GM21526 (cell line): Measurements from ENCODE around the gene RAC3.
A peak's percentile ranks its signal among the peaks of the same experiment; 100 is the strongest.

Experiments
- ATAC-seq: cut with Tn5 transposase; IDR thresholded peaks from one replicate; pipeline ENCODE4 v1.9.1; 2021; ENCODE audit warnings: moderate library complexity; ENCODE audit not compliant: unreplicated experiment, low FRiP score

Gene RAC3

DNA sequence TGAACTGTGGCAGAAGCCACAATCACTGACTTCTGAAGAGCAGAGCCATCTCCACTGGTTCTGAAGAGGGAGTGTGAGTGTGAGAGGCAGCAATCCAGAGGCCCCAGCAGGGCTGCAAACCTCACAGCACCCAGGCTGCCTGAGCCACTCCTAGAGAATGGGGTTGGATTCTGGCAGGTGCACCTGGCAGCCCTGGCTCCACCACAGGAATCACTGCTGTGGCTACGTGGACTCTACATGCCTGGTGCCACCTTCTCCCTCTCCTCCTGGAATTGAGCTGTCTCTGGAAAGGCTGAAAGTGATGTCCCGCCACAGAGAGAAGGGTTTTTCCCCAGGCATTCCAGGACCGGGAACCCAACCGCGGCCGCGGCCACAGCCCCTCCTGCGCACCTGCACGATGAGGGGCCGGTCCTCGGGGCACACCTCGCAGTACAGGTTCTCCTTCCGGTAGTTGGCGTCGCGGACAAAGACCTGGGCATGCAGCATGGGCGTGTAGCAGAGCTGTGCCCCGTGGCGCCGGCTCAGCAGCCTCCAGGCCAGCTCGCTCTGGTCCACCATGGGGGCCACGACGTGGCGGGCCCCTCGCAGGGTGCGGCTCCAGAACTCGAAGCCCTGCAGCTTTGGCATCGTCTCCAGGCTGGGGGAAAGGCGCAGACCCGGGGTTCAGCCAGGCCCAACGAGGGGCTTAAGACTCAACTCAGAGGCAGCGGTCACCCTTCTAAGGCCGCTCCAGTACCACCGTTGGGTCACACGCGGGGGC lies 33.1 kb downstream of the RAC3 start:
- no peak for ATAC-seq

DNA sequence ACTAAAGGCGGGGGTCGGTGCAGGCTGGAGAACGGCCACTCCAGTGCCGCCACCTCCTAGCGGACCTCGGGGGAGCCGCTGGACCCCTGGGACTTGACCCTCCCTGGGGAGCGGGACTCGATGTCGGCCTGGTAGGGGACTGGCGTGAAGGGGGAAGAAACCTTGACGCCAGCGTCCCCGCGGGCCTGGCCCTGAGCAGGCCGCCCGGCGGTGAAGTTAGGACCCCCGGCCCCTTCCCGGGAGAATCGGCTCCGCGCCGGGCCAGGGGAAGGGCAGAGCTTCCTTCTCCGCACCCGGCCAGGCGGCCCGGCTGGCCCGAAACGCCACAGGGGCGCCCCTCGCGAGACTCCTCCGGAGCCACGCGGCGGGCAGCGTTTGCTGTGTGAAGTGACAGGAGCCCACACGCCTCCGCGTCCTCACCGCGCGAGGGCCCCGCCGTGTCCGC lies 33.7 kb downstream of the RAC3 start:
- no peak for ATAC-seq

DNA sequence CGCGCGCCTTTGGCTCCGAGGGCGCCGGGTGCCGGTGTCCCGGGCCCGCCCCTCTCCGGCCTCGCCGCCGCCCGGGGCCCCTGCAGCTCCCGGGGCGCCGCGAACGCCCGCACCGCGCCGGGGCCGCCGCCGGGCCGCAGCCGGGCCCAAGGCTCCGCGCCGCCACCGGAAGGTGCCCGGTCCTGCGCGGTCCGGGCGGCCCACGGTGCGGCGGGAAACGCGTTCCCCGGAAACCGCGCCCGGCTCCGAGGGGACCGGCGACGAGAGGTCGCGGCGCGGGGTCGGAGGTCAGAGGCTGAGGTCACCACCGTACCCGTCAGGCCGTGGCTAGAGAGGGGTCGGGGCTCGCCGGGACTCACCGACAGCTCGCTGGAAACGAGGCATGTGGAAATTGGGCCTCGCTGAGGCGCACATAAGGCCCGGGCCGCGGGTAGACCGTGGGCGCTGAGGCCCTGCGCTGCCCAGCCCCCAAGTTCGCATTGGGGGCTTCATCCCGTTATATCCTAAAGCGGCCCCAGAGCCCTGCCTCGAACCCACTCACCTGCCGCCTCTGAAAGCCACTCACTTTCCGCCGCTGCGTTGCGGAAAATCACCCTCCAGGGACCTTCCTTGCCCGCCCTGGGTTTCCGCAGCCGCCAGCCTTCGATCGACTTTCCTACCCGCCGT lies 34.3 kb downstream of the RAC3 start, which contains the start of gene DUS1L:
Gene DUS1L, minus strand, starts transcription at position 167 of the 666 bp plus-strand sequence. CDS start 745 bp downstream, outside the sequence.
- peak; percentile 58 for ATAC-seq

GRCh38 chr17:82070611-82071010 lies 39.1 kb downstream of the RAC3 start:
- no peak for ATAC-seq

DNA sequence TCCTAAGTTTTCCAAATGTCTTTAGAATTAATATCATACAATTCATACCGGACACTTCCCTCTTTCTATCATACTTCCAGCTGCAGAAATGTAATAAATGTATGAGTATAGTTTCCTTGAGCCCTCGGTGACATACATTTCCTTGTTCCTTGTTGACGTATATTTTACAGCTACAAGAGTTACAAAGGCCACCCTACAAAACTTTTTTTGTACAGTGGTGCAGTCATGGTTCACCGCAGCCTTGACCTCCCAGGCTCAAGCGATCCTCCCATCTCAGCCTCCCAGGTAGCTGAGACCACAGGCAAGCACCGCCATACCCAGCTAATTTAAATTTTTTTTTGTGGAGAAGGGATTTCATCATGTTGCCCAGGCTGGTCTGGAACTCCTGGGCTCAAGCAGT lies 41.3 kb downstream of the RAC3 start:
- no peak for ATAC-seq

DNA sequence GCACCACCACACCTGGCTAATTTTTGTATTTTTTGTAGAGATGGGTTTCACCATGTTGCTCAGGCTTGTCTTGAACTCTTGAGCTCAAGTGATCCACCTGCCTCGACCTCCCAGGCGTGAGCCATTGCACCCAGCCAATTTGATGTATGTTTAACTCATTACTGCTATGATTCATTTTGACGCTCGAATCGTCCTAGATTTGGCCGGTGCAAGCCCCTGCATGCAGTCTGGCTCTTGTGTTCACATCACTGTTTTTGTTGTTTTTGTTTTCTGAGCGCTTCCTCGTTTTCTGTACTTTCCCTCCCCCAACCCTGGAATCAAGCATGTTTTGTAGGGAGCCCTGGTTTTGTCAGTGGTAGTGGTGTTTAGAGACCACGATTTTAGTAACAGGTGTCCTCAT lies 42.0 kb downstream of the RAC3 start:
- no peak for ATAC-seq

DNA sequence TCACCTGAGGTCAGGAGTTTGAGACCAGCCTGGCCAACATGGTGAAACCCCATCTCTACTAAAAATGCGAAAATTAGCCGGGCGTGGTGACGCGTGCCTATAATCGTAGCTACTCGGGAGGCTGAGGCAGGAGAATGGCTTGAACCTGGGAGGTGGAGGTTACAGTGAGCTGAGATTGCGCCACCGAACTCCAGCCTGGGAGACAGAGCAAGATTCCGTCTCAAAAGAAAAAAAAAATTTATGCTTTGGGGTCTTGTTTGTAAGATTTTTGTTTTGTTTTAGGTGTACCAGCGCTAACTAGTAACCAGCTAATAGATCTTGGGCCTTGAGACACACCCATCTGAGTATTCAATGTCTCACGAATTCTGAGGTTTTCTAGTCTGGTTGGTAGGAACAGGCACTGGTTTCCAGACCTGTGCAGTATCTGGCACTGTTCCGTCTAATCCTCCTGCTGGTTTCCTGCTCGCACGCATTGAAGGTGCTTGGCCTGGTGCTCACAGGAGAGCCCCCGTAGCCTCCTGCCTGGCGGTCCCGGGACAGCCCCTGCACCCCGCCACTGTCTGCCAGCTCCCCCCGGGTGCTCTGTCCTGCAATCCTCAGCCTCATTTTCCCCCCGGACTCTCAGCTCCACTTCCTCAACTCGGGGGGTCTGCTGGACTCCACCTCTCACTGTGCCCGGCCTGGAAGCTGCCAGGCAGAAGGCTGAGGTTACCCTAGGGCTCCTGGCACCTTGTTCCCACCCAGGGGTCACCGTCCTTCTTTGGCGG lies 44.7 kb downstream of the RAC3 start:
- ATAC-seq, result no peak

DNA sequence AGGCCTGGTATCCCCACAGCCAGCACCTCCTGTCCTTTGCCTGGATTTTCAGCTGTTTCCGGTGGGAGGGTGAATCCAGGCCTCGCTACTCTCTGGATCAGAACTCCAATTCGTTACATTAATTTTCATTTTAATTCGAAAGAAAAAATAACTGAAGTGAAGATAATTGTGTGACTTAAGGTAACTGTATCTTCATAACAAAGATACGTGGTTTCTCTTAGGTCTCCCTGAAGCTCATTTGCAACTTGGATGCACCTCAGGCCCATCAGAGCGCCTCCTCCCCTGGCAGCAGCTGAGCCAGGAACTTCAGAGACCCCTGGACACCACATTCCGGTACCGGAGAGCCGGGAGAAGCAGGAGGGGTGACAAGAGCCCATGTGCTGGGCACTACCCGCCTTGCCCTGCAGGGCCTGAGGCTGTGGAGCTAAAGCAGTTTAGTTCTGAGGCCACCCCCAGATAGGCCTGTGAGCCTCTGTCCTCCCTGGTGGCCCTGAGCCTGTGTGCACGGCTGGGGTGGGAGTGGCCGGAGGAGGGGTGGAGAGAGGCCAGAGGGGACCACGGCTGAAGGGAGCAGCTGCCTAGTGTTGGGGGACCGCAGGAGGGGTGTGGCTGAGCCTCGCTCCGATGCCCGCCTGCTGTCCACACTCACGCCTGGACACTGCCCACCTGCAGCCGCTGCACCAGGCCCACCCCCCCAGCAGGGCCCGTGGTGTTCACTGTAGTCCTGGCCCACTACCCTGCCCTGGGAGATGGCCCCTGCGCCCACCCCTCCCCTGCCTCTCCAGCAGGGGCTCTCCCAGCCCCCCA lies 45.5 kb downstream of the RAC3 start:
- ATAC-seq, result no peak

- ATAC-seq, result no peak
Observed at GRCh38 chr17:82077617-82078358, 46.3 kb downstream of the RAC3 start.

DNA sequence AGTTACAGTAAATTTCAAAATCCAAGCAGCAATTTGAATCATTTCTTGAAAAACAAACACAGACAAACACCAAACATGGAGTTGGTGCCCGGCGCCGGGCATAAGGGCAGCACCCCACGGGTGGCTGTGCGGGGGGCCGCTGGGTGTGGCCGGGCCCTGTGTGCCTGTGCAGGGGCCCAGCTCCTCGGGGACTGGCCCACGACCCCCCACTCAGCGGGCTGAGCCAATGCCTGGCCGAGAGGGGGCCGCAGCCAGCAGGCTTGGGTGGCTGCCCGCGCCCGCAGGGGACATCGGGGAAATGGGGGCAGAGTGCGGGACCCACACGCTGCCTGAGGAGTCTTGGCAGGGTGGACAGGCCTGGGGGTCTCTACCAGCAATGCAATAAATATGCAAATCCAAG lies 47.0 kb downstream of the RAC3 start:
- ATAC-seq, result no peak

DNA sequence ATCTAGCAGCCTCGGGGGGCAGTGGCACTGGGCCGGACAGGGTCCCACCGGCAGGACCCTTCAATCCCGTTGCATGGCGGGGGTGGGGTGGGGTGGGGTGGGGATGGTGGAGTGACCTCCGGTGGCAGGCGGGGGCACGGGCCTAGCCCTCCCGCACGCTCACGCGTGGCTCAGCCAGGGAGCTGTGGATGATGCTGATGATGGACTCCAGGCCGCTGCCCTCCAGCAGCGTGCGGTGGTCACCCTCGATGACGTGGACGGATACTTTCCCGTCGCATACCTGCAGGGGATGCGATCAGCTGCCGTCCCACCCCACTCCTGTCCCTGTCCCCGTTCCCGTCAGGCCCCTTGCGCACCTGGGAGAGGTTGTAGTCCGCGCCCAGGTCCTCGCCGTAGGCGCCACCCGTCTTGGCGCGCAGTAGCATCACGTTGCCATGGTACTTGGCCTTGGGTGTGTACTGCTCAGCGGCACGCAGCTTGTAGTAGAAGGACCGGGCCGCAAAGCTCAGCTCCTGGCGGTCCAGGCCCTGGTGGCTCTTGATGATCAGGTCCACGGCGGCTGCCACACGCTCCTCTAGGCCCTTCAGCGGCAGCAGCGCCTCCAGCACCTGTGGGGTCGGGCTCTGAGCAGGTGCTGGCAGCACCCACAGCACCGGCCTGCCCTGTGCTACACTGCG lies 47.7 kb downstream of the RAC3 start:
- ATAC-seq, result no peak

- no peak for ATAC-seq
Observed at GRCh38 chr17:82080048-82080788, 48.7 kb downstream of the RAC3 start.

GRCh38 chr17:82080789-82081464 lies 49.4 kb downstream of the RAC3 start:
- no peak for ATAC-seq

- no peak for ATAC-seq
Observed at GRCh38 chr17:82081546-82081945, 50.1 kb downstream of the RAC3 start.

- ATAC-seq, result no peak
Observed at GRCh38 chr17:82081966-82082365, 50.5 kb downstream of the RAC3 start.

- no peak for ATAC-seq
Observed at GRCh38 chr17:82082456-82082855, 51.0 kb downstream of the RAC3 start.

- ATAC-seq, result no peak
Observed at GRCh38 chr17:82083009-82083408, 51.5 kb downstream of the RAC3 start.
